HG02870 (cell line): ENCODE results near the gene ABR.
"Not testable (repeated sequence)": the region's sequence is repeated elsewhere in the genome, so short reads cannot be mapped to it uniquely, and the experiment has no call there.

Source experiments
- ATAC-seq: cut with Tn5 transposase; IDR thresholded peaks from one replicate; pipeline ENCODE4 v1.9.1; 2021; ENCODE audit warnings: mild to moderate bottlenecking, moderate library complexity; ENCODE audit not compliant: unreplicated experiment

Gene ABR

GRCh38 chr17:1073963-1074625 lies 105.7 kb downstream of the ABR start:
- not testable (repeated sequence) for ATAC-seq

- ATAC-seq = no peak
Observed at GRCh38 chr17:1073241-1073962, 106.4 kb downstream of the ABR start.

GRCh38 chr17:1072551-1072961 lies 107.2 kb downstream of the ABR start:
- no peak for ATAC-seq

- ATAC-seq = no peak
Observed at GRCh38 chr17:1071103-1071825, 108.5 kb downstream of the ABR start.

- no peak for ATAC-seq
Observed at GRCh38 chr17:1070411-1070810, 109.4 kb downstream of the ABR start.

GRCh38 chr17:1069847-1070246 lies 109.9 kb downstream of the ABR start:
- no peak for ATAC-seq

- ATAC-seq = no peak
Observed at GRCh38 chr17:1068356-1068755, 111.4 kb downstream of the ABR start.

- no peak for ATAC-seq
Observed at GRCh38 chr17:1067282-1067956, 112.4 kb downstream of the ABR start.

GRCh38 chr17:1065416-1065815 lies 114.4 kb downstream of the ABR start:
- ATAC-seq = not testable (repeated sequence)

GRCh38 chr17:1060991-1061390 lies 118.8 kb downstream of the ABR start:
- ATAC-seq = no peak

- ATAC-seq = no peak
Observed at GRCh38 chr17:1059131-1059795, 120.5 kb downstream of the ABR start.

GRCh38 chr17:1058423-1059130 lies 121.2 kb downstream of the ABR start:
- ATAC-seq = no peak

- ATAC-seq = no peak
Observed at GRCh38 chr17:1056761-1057160, 123.0 kb downstream of the ABR start.

- no peak for ATAC-seq
Observed at GRCh38 chr17:1055751-1056645, 123.8 kb downstream of the ABR start.

GRCh38 chr17:1055231-1055630 lies 124.5 kb downstream of the ABR start:
- ATAC-seq = no peak

GRCh38 chr17:1054656-1055055 lies 125.1 kb downstream of the ABR start:
- no peak for ATAC-seq

- ATAC-seq = no peak
Observed at GRCh38 chr17:1053661-1054360, 126.0 kb downstream of the ABR start.
